Lower leg skin (tissue), 4 donors: ENCODE results near the gene ERC2. TPM values are rescaled to one million over a fixed set of nuclear protein-coding genes. Genes with fewer than 3 reads are reported as not detected.
A peak's percentile ranks its signal among the peaks of the same experiment; 100 is the strongest.

Source experiments
- DNase-seq, 2 donors: peaks; one replicate each; pipeline ENCODE4 v3.0.0-alpha.2; 2019; ENCODE audit warnings: low spot score in 2 of 2
- H3K4me3 ChIP-seq: fragments of 200-600 bp; sonication (generic); 2 replicates; pipeline ENCODE4 v1.5.1; 2017; ENCODE audit warnings: mild to moderate bottlenecking, low read depth; ENCODE audit not compliant: poor library complexity, severe bottlenecking
- CTCF ChIP-seq, 3 donors: fragments of 450-650 bp; IDR thresholded peaks; one replicate each; pipeline ENCODE4 v1.5.1; 2016; ENCODE audit warnings: antibody characterized with exemption in 3 of 3, mild to moderate bottlenecking in 3 of 3, moderate library complexity in 2 of 3
- POLR2A ChIP-seq, 2 donors: fragments of 450-650 bp; IDR thresholded peaks; one replicate each; pipeline ENCODE4 v1.6.1; 2016 to 2017; ENCODE audit warnings: antibody characterized with exemption in 2 of 2, mild to moderate bottlenecking in 1 of 2, moderate library complexity in 1 of 2
- WGBS, 2 donors: methylation state at CpG; one replicate each; pipeline ENCODE4 v1.1.5; 2018; 5-methylcytosine and 5-hydroxymethylcytosine counted together
- intact Hi-C: fragments of 100-400 bp; cut with DNase I; formaldehyde crosslinking; loops from one replicate; pipeline ENCODE4 v1.15.0; 2023; ENCODE audit warnings: low total_unique reads
- total RNA-seq, 4 donors: library from RNA; depleted of rRNA; stranded (reverse); fragments of >200 nt; gene quantifications; one replicate each; pipeline ENCODE4 v1.1.0, GENCODE V29; 2016

Gene ERC2
- total RNA-seq, 4 donors from 2014 or later = 0.23 to 1.3 (median 0.42) TPM; not detected in 1

- H3K4me3 ChIP-seq = no peak overlapping the region
- WGBS, 2 donors = 13 to 16% methylated on average over 44 to 45 of the region's 57 CpGs
- peak in 1 of 2 donors; percentile 93 for DNase-seq
- TF ChIP-seq POLR2A (IDR thresholded peaks at IDR 0.05) (no peak), CTCF (IDR thresholded peaks at IDR 0.05) (no peak)
- intact Hi-C loops = loop anchor here (5.0 kb wide), 1 partner anchor 237 kb away; no protein-coding TSS in a partner anchor
Observed at GRCh38 chr3:55484801-55485791, 983.2 kb downstream of the ERC2 start.

DNA sequence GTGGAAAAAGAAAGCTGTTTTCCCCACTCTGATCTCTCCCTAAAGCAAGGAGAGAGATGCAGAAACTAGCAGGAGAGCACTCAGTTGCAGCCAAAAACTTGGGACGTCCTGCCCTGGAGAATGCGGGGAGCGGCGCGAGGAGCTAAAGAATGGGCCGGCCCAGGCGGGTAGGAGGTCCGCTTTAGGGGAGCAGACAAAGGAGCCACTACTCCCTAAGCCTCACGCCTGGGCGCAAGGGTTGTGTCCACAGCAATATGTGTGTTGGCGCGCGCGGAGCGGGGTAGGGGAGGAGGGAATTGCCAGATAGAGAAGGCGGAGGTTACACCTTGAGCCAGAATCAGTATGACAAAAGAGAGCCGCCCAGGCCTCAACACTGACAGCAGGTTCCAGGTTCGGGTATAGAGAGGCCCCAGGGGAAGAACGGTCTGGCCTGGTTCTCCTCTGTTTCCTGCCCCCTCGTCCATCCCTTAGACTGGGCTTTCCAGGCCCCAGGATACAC lies 984.0 kb downstream of the ERC2 start:
- DNase-seq = no peak
- intact Hi-C loops = loop anchor here (5.0 kb wide), 1 partner anchor 238 kb away; no protein-coding TSS in a partner anchor
- TF ChIP-seq CTCF (IDR thresholded peaks at IDR 0.05) = no peak
- TF ChIP-seq POLR2A (IDR thresholded peaks at IDR 0.05) = no peak
- 76 to 80% methylated on average over 20 of the region's 20 CpGs for WGBS, 2 donors
- no peak overlapping the region for H3K4me3 ChIP-seq

GRCh38 chr3:55483196-55484095 lies 984.8 kb downstream of the ERC2 start:
- WGBS, 2 donors = 72 to 76% methylated on average over 39 to 40 of the region's 40 CpGs
- DNase-seq = no peak
- H3K4me3 ChIP-seq = no peak overlapping the region
- intact Hi-C loops = loop anchor here (5.0 kb wide), 1 partner anchor 239 kb away; no protein-coding TSS in a partner anchor
- TF ChIP-seq CTCF (IDR thresholded peaks at IDR 0.05) (no peak), POLR2A (IDR thresholded peaks at IDR 0.05) (no peak)

DNA sequence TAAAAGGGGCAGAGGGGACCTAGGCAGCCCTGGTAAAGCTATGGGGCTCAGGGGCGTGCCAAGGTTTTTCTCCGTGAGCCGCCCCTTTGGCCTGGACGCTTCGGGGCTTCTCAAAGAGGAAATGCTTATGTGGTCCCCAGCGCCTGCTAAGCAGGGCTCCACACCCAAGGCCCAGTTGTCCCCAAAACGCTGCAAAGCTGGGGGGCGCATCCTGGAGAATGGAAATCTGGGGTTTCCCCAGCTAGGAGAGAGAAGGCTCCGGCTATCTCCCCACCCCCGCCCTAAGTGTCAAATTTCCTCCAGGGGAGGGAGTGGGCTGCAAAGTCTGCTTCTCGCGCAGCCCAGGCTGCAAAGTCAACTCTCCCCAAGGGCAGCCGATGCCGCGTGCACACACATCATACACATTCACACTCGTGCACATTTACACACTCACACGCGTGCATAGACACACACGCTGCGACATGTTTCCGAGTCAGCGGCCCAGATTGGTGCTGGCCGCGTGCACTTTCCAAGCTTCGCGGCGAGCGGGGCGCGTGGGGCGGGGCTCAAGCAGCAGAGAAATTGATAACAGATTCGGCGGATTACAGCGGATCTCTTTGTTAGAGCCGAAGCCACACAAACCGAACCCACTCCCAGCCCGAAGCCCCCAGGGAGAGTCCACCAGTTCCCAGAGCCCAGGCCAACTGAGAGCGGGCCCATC lies 985.6 kb downstream of the ERC2 start:
- TF ChIP-seq CTCF (IDR thresholded peaks at IDR 0.05) (no peak), POLR2A (IDR thresholded peaks at IDR 0.05) (no peak)
- intact Hi-C loops = loop anchor here (5.0 kb wide), 1 partner anchor 240 kb away; no protein-coding TSS in a partner anchor
- H3K4me3 ChIP-seq = no peak overlapping the region
- 8% methylated on average over 36 to 38 of the region's 38 CpGs for WGBS, 2 donors
- no peak for DNase-seq
